SIG-M5 treated with dmso at 0.1 percent for 504 hours (cell line): Measurements from ENCODE around the gene FBXL16.

Source experiments
- DNase-seq: peaks from one replicate; lab custom pipeline; 2025; ENCODE audit not compliant: unreplicated experiment; lab: John Stamatoyannopoulos, UW

The FBXL16 gene

DNA sequence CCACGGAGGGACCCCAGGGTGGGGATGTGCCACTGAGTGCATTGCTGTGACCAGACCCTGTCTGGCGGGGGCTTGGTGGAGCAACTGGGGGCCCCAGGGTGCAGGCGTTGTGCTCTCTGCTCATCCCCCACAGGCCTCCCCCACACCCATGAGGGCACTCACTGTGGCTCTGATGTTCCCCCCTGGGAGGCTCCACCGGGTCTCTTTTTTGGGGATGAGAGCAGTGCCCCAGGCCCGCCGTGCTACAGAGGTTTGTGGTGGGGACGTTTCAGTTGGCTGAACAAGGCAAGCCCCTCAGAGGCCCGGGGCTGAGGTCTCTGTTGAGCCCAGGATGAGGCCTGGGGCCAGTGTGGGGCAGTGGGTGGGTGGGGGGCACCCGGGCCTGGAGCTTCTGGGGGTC is 18.1 kb upstream of the FBXL16 start:
- DNase-seq, result no peak

DNA sequence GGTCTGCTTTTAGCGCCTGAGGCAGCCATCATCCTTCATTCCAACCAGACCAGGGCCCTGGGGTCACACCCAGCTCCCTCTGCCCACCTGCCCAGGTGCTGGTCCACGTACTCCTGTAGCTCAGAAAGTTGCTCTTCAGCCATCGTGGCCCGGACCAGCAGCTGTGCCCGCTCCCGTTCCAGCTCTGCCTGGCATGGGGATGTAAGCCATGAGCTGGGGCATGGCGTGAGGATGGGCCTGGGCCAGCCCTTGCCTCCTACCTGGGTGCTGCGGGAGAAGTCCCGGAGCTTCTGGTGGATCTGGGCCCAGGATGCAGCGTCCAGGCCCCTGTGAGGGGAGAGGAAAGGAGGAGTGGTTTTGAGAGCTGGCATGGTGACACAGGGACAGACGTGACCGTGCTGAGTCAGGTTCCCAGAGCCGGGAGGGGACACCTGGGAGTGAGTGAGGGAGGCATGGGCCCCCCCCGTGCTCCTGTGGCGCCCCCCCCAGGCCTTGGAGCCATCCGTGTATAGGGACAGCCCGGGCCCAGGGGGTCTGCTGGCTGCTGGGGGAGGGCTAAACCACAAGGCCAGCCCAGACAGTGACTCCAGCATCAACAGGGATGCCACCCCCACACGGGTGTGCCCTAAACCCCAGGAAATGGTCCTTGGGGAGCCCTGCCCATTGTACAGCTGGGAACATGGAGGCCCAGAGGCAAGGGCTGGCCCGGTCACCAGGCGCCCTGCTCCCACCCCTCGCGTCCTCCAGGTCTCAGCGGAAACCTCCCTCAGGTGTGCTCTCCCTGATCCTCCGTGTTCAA is 17.4 kb upstream of the FBXL16 start:
- no peak for DNase-seq

DNA sequence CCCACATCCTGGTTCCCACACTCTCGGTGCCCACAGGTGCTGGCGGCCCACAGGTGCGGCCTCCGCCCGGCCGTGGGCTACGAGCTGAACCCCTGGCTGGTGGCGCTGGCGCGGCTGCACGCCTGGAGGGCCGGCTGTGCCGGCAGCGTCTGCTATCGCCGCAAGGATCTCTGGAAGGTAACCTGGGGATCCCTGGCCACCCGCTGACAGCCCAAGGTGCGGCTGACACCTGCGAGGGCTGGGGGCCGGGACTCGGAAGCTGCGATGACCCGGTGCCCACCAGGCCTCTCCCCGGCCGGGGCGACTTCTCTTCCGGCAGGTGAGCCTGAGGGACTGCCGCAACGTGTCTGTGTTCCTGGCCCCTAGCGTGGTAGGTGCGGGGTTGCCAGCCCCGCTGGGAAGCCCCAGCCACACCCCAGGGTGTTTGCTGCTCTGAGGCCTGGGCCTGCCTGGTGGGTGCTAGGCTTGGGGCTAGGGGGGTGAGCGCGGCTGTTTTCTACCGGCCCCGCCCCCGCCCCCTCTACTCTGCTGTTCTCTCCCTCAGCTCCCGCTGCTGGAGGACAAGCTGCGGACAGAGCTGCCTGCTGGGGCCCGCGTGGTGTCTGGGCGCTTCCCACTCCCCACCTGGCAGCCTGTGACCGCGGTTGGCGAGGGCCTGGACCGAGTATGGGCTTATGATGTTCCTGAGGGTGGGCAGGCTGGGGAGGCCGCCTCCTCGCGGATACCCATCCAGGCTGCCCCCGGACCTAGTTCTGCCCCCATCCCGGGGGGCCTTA is 16.4 kb upstream of the FBXL16 start:
- DNase-seq, result no peak

- DNase-seq, result peak; percentile 71
These were observed 15.6 kb upstream of the FBXL16 start, which contains the start of gene ANTKMT for GRCh38 chr16:720990-721764. Gene ANTKMT (plus strand): TSS chr16:721146. CDS start chr16:721275, 129 bp downstream.

GRCh38 chr16:720447-720989 is 14.9 kb upstream of the FBXL16 start:
- peak; percentile 68 for DNase-seq

GRCh38 chr16:719815-720446 is 14.3 kb upstream of the FBXL16 start:
- peak; percentile 30 for DNase-seq

- no peak for DNase-seq
These were observed 13.3 kb upstream of the FBXL16 start for GRCh38 chr16:718922-719321.

GRCh38 chr16:718389-718788 is 12.8 kb upstream of the FBXL16 start:
- DNase-seq, result no peak

GRCh38 chr16:717450-718245 is 12.0 kb upstream of the FBXL16 start:
- DNase-seq, result no peak

- DNase-seq, result no peak
These were observed 11.2 kb upstream of the FBXL16 start for GRCh38 chr16:716768-717325.

DNA sequence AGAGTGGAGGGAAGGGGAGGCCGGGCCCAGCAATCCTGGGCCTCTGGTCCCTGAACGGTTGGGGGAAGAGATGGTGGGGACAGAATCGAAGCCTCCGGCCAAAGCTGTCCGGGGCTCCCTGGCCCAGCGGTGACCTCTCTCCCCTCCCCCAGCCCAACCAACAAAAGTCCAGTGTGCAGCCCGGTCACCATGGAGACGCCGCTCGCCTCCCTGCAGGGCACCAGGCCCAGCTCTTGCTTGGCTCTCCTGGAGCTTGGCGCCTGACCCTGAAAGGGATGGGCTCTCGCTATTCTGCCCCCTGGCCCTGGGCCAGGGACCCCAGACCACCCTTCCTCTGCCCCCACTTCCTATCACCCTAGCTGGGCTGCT is 10.6 kb upstream of the FBXL16 start:
- DNase-seq, result no peak

DNA sequence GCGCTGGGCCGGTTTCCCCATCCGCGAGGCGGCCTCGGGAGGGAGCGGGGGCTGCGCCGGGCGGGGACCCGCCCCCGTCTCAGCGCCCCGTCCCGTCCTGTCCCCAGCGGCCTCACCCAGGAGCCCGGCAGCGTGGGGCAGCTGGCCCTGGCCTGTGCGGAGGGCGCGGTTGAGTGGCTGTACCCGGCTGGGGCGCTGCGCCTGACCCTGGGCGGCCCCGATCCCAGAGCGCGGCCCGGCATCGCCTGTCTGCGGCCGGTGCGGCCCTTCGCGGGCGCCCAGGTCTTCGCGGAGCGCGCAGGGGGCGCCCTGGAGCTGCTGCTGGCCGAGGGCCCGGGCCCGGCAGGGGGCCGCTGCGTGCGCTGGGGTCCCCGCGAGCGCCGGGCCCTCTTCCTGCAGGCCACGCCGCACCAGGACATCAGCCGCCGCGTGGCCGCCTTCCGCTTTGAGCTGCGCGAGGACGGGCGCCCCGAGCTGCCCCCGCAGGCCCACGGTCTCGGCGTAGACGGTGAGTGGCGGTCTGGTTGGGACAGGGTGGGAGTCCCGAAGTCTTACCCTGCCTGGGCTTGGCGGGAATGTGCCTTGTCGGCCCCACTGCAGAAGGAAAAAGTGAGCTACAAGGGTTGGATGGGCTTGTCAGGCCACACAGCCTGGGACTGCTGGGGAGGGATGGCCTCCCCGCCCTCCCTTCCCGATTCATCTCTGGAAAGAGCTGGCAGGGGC is 10.0 kb upstream of the FBXL16 start:
- no peak for DNase-seq

GRCh38 chr16:714558-715476 is 9.2 kb upstream of the FBXL16 start, which contains the start of gene METRN:
Gene METRN (plus strand): TSS chr16:715118. CDS start chr16:715290, 172 bp downstream.
- peak; percentile 73 for DNase-seq

DNA sequence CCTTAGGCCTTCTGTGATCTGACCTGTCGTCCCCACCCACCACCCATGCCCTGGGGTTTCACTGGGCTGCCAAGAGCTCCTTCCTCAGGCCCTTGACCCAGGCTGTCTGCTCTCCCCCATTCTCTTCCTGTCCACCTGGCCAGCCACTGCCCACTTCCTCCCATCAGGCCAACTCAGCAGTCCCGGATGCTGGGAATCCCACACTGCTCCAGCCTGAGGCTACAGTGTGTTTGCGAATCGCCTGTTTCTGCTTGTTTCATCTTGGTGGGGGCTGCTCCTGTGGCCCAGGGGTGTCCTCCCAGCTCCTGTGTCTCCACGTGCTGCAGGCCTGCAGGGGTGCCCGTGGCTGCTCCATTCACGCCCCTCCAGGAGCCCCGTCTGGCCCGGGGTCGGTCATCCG is 8.5 kb upstream of the FBXL16 start:
- DNase-seq, result no peak

DNA sequence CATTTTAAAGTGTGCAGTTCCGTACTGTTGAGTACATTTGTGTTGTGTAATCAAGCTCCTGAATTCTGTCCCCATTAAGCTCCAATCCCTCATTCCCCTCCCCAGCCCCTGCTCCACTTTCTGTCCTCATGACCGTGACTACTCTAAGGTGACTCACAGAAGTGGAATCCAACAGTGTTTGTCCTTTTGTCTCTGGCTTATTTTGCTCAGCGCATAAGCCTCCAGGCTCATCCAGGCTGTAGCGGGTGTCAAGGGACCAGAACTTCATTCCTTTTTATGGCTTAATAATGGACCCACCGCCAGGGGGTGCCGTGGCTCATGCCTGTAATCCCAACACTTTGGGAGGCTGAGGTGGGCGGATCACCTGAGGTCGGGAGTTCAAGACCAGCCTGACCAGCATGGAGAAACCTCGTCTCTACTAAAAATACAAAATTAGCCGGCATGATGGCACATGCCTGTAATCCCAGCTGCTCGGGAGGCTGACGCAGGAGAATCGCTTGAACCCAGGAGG is 7.2 kb upstream of the FBXL16 start:
- peak; percentile 48 for DNase-seq

DNA sequence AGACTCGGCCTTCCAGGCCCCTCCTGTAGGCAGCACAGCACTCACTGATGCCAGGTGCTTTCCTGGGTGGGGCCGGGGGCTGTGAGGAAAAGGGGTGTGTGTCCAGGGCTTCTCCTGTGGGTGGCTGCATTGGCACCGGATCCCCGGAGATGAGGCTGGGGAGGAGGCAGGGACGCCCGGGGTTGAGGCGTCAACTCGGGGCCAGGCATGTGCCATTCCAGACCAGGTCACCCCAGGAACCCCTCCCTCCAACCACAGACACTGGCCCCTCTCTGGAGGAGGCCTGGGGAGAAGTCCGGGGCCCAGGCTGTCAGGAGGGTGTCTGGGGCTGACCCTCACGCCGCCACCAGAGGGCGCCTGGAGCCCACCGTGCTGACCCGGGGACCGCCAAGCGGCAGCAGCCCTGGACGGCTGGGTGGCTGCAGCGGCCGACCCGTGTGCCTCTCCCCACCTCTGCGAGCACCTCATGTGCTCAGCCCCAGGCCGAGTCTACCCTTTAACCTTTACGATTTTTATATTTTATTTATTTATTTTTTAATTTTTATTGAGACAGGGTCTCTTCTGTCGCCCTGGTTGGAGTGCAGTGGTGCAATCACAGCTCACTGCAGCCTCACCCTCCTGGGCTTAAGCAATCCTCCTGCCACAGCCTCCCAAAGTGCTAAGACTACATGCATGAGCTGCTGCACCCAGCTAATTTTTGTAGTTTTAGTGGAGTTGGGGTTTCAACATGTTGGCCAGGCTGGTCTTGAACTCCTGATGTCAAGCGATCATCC is 6.1 kb upstream of the FBXL16 start:
- DNase-seq, result peak; percentile 39

GRCh38 chr16:711084-711483 is 5.5 kb upstream of the FBXL16 start:
- DNase-seq, result no peak
